Lower leg skin (tissue), 4 donors: Measurements from ENCODE around the gene MCM3AP. TPM values are rescaled to one million over a fixed set of nuclear protein-coding genes. Genes with fewer than 3 reads are reported as not detected.

Source experiments
- DNase-seq, 2 donors: peaks; one replicate each; pipeline ENCODE4 v3.0.0-alpha.2; 2019; ENCODE audit warnings: low spot score in 2 of 2
- H3K4me3 ChIP-seq: fragments of 200-600 bp; sonication (generic); 2 replicates; pipeline ENCODE4 v1.5.1; 2017; ENCODE audit warnings: mild to moderate bottlenecking, low read depth; ENCODE audit not compliant: poor library complexity, severe bottlenecking
- CTCF ChIP-seq, 3 donors: fragments of 450-650 bp; IDR thresholded peaks; one replicate each; pipeline ENCODE4 v1.5.1; 2016; ENCODE audit warnings: antibody characterized with exemption in 3 of 3, mild to moderate bottlenecking in 3 of 3, moderate library complexity in 2 of 3
- POLR2A ChIP-seq, 2 donors: fragments of 450-650 bp; IDR thresholded peaks; one replicate each; pipeline ENCODE4 v1.6.1; 2016 to 2017; ENCODE audit warnings: antibody characterized with exemption in 2 of 2, mild to moderate bottlenecking in 1 of 2, moderate library complexity in 1 of 2
- WGBS, 2 donors: methylation state at CpG; one replicate each; pipeline ENCODE4 v1.1.5; 2018; 5-methylcytosine and 5-hydroxymethylcytosine counted together
- intact Hi-C: fragments of 100-400 bp; cut with DNase I; formaldehyde crosslinking; loops from one replicate; pipeline ENCODE4 v1.15.0; 2023; ENCODE audit warnings: low total_unique reads
- total RNA-seq, 4 donors: library from RNA; depleted of rRNA; stranded (reverse); fragments of >200 nt; gene quantifications; one replicate each; pipeline ENCODE4 v1.1.0, GENCODE V29; 2016

MCM3AP gene
- total RNA-seq, 4 donors from 2014 or later: 45.5 to 71.4 (median 57.7) TPM

GRCh38 chr21:46255166-46255565 is 30.2 kb downstream of the MCM3AP start:
- no peak overlapping the region for H3K4me3 ChIP-seq
- peak in 1 of 2 donors; percentile 63 for DNase-seq
- intact Hi-C loops: no loop called here
- 86 to 90% methylated on average over 11 of the region's 11 CpGs for WGBS, 2 donors
- TF ChIP-seq POLR2A (IDR thresholded peaks at IDR 0.05) (no peak), CTCF (IDR thresholded peaks at IDR 0.05) (no peak)

- WGBS, 2 donors: 83 to 89% methylated on average over 12 of the region's 12 CpGs
- TF ChIP-seq POLR2A (IDR thresholded peaks at IDR 0.05): no peak
- no peak for TF ChIP-seq CTCF (IDR thresholded peaks at IDR 0.05)
- intact Hi-C loops: no loop called here
- no peak overlapping the region for H3K4me3 ChIP-seq
- DNase-seq: no peak
These were observed 31.0 kb downstream of the MCM3AP start for GRCh38 chr21:46254208-46254975.

- intact Hi-C loops: no loop called here
These were observed 31.7 kb downstream of the MCM3AP start for GRCh38 chr21:46253610-46254124.

GRCh38 chr21:46252840-46253239 is 32.6 kb downstream of the MCM3AP start:
- no peak for DNase-seq
- TF ChIP-seq CTCF (IDR thresholded peaks at IDR 0.05) (no peak), POLR2A (IDR thresholded peaks at IDR 0.05) (no peak)
- intact Hi-C loops: no loop called here
- WGBS, 2 donors: 94 to 97% methylated on average over 4 of the region's 4 CpGs
- no peak overlapping the region for H3K4me3 ChIP-seq

More at GRCh38 chr21:46253610-46254124, 31.7 kb downstream of the MCM3AP start:
- no peak for DNase-seq
- WGBS, 2 donors: 79 to 82% methylated on average over 7 to 8 of the region's 8 CpGs
- H3K4me3 ChIP-seq: no peak overlapping the region
- TF ChIP-seq POLR2A (IDR thresholded peaks at IDR 0.05): no peak
- TF ChIP-seq CTCF (IDR thresholded peaks at IDR 0.05): no peak

- 89 to 93% methylated on average over 6 of the region's 6 CpGs for WGBS, 2 donors
- DNase-seq: no peak
- TF ChIP-seq CTCF (IDR thresholded peaks at IDR 0.05) (no peak), POLR2A (IDR thresholded peaks at IDR 0.05) (no peak)
- intact Hi-C loops: no loop called here
- H3K4me3 ChIP-seq: no peak overlapping the region
These were observed 35.2 kb downstream of the MCM3AP start for GRCh38 chr21:46250146-46250725.
